K562 treated with DMSO at 1 percent for 48 hours (cell line): ENCODE data around the gene SOBP. TPM values are rescaled to one million over a fixed set of nuclear protein-coding genes. Genes with fewer than 3 reads are reported as not detected.

Experiments used
- total RNA-seq: library from RNA; unstranded; fragments of 300-600 nt; gene quantifications from 2 replicates; pipeline ENCODE4 v1.2.3, GENCODE V29; 2022; ENCODE audit warnings: low replicate concordance; ENCODE audit errors: extremely low read depth

The SOBP gene
- not detected in 2 replicates for total RNA-seq

GRCh38 chr6:107489636-107490565 is at the start of gene SOBP:
TSS of gene SOBP (plus strand) at chr6:107490117. CDS start at chr6:107490617, 500 bp downstream.

GRCh38 chr6:107459283-107460082 is 30.4 kb upstream of the SOBP start, which contains the start of gene PDSS2:
TSS of gene PDSS2 (minus strand) at chr6:107459564. CDS start at chr6:107459285, 279 bp downstream.

Other genes starting within 250 kb of the SOBP start
- gene PDSS2, start 30.6 kb upstream of the SOBP start, total RNA-seq: not detected in 2 replicates